ENCODE measurements around the gene CUL1. TPM values are rescaled to one million over a fixed set of nuclear protein-coding genes. Genes with fewer than 3 reads are reported as not detected.

CUL1 gene
- total RNA-seq, 2 experiments from 2014 or later = 60.6 to 61.2 TPM

- DNase-seq = peak; percentile 77
- ChIA-PET CTCF (interaction anchor here (0.7 to 1.4 kb wide), 3 partner anchors 75 to 264 kb away, joined by 3 to 8 read pairs (median 7); no protein-coding TSS in a partner anchor), POLR2A (interaction anchor here (0.6 to 2.0 kb wide), 21 partner anchors 10 to 242 kb away, joined by 3 to 10 read pairs (median 4); partner anchors contain the start of gene EZH2)
- H3K9me3 Mint-ChIP-seq = no peaks in the 10 kb centered on the region
- no peak for TF ChIP-seq CTCF (IDR thresholded peaks at IDR 0.05)
- H3K4me1 Mint-ChIP-seq (ENCODE audit: low read depth) = peaks cover 56% of the 10 kb centered on the region
- peak overlapping the region; percentile 84 for H3K4me3 Mint-ChIP-seq
- ATAC-seq = peak; percentile 35
- H3K27me3 Mint-ChIP-seq = no peaks in the 10 kb centered on the region
- peak overlapping the region; percentile 86 for H3K27ac Mint-ChIP-seq
- intact Hi-C loops (cut with micrococcal nuclease) = loop anchor here (5.0 kb wide), 1 partner anchor 122 kb away; no protein-coding TSS in a partner anchor
- H3K36me3 Mint-ChIP-seq (ENCODE audit: low read depth) = peaks cover 9% of the 10 kb centered on the region
Observed at GRCh38 chr7:148699024-148699781, 500 bp downstream of the CUL1 start.

- TF ChIP-seq CTCF (IDR thresholded peaks at IDR 0.05) = no peak
- peaks cover 9% of the 10 kb centered on the region for H3K36me3 Mint-ChIP-seq (ENCODE audit: low read depth)
- intact Hi-C loops (cut with micrococcal nuclease) = loop anchor here (5.0 kb wide), 1 partner anchor 123 kb away; no protein-coding TSS in a partner anchor
- DNase-seq = no peak
- ChIA-PET CTCF (interaction anchor here (0.6 to 1.9 kb wide), 4 partner anchors 47 to 426 kb away, joined by 3 to 6 read pairs (median 3); no protein-coding TSS in a partner anchor), POLR2A (interaction anchor here (0.6 to 1.9 kb wide), 8 partner anchors 11 to 214 kb away, joined by 3 to 10 read pairs (median 3); no protein-coding TSS in a partner anchor)
- peak overlapping the region; percentile 84 for H3K4me3 Mint-ChIP-seq
- no peaks in the 10 kb centered on the region for H3K9me3 Mint-ChIP-seq
- no peak for ATAC-seq
- H3K4me1 Mint-ChIP-seq (ENCODE audit: low read depth) = peaks cover 62% of the 10 kb centered on the region
- no peaks in the 10 kb centered on the region for H3K27me3 Mint-ChIP-seq
- peak overlapping the region; percentile 89 for H3K27ac Mint-ChIP-seq
Observed at GRCh38 chr7:148699782-148700629, 1.3 kb downstream of the CUL1 start.

GRCh38 chr7:148700661-148701064, 2.0 kb downstream of the CUL1 start:
- TF ChIP-seq CTCF (IDR thresholded peaks at IDR 0.05) = no peak
- ATAC-seq (no peak), DNase-seq (peak; percentile 82)
- peaks cover 9% of the 10 kb centered on the region for H3K36me3 Mint-ChIP-seq (ENCODE audit: low read depth)
- peaks cover 66% of the 10 kb centered on the region for H3K4me1 Mint-ChIP-seq (ENCODE audit: low read depth)
- H3K27ac Mint-ChIP-seq = peak overlapping the region; percentile 89
- no peaks in the 10 kb centered on the region for H3K27me3 Mint-ChIP-seq
- no peaks in the 10 kb centered on the region for H3K9me3 Mint-ChIP-seq
- intact Hi-C loops (cut with micrococcal nuclease) = no loop called here
- CTCF ChIA-PET = interaction anchor here (0.6 to 1.9 kb wide), 4 partner anchors 46 to 425 kb away, joined by 3 to 6 read pairs (median 3); no protein-coding TSS in a partner anchor
- POLR2A ChIA-PET = interaction anchor here (0.6 to 1.6 kb wide), 7 partner anchors 10 to 182 kb away, joined by 3 to 4 read pairs (median 3); no protein-coding TSS in a partner anchor
- peak overlapping the region; percentile 84 for H3K4me3 Mint-ChIP-seq

- ChIA-PET CTCF (interaction anchor here (1.9 kb wide), 1 partner anchor 126 kb away, joined by 6 read pairs; no protein-coding TSS in a partner anchor), POLR2A (interaction anchor here (0.6 to 1.6 kb wide), 6 partner anchors 9 to 181 kb away, joined by 3 to 4 read pairs (median 4); no protein-coding TSS in a partner anchor)
- Mint-ChIP-seq H3K36me3 (ENCODE audit: low read depth) (peaks cover 12% of the 10 kb centered on the region), H3K9me3 (no peaks in the 10 kb centered on the region), H3K4me3 (peak overlapping the region; percentile 84), H3K27ac (no peak overlapping the region), H3K4me1 (ENCODE audit: low read depth) (peaks cover 70% of the 10 kb centered on the region), H3K27me3 (no peaks in the 10 kb centered on the region)
- DNase-seq (no peak), ATAC-seq (no peak)
- intact Hi-C loops (cut with micrococcal nuclease) = no loop called here
- TF ChIP-seq CTCF (IDR thresholded peaks at IDR 0.05) = no peak
Observed at GRCh38 chr7:148701414-148701813, 2.7 kb downstream of the CUL1 start.
